CD14-positive monocyte (primary cell): ENCODE results near the gene ATP11A. TPM values are rescaled to one million over a fixed set of nuclear protein-coding genes. Genes with fewer than 3 reads are reported as not detected.

Experiments
- DNase-seq, 3 donors: peaks; one replicate each; pipeline ENCODE4 v3.0.0-alpha.2; 2011 to 2022
- H2AFZ ChIP-seq: 2 replicates; pipeline ENCODE4 v1.6.0; 2012; ENCODE audit warnings: mild to moderate bottlenecking, low read depth, low read length, inconsistent platforms; ENCODE audit not compliant: insufficient read depth, poor library complexity, severe bottlenecking
- H3K27ac ChIP-seq, 2 donors: 1 replicate in 1 of 2; 2 replicates in 1 of 2; pipeline ENCODE4 v1.5.1; 2012 to 2013; ENCODE audit warnings: low read length in 2 of 2, control low read depth in 1 of 2, inconsistent platforms in 1 of 2, low read depth in 1 of 2, mild to moderate bottlenecking in 1 of 2
- H3K27me3 ChIP-seq, 2 donors: one replicate each; pipeline versions ENCODE4 v1.6.0 to v1.6.1; 2011 to 2013; ENCODE audit warnings: low read length in 2 of 2; ENCODE audit not compliant: control insufficient read depth in 2 of 2, insufficient read depth in 2 of 2
- H3K36me3 ChIP-seq, 2 donors: replicated peaks in 1 of 2; 1 replicate in 1 of 2; 2 replicates in 1 of 2; pipeline versions ENCODE4 v1.5.1 to v1.6.1; 2012 to 2013; ENCODE audit warnings: low read length in 2 of 2, control low read depth in 1 of 2, inconsistent platforms in 1 of 2, mild to moderate bottlenecking in 1 of 2; ENCODE audit not compliant: insufficient read depth in 2 of 2, control insufficient read depth in 1 of 2
- H3K4me1 ChIP-seq, 2 donors: 1 replicate in 1 of 2; 2 replicates in 1 of 2; pipeline versions ENCODE4 v1.5.1 to v1.6.1; 2012 to 2013; ENCODE audit warnings: low read length in 2 of 2, control low read depth in 1 of 2, inconsistent platforms in 1 of 2, mild to moderate bottlenecking in 1 of 2, moderate library complexity in 1 of 2; ENCODE audit not compliant: insufficient read depth in 2 of 2, control insufficient read depth in 1 of 2
- H3K4me2 ChIP-seq: replicated peaks from 2 replicates; pipeline ENCODE3; 2012; ENCODE audit warnings: low read length, moderate library complexity, mild to moderate bottlenecking; ENCODE audit not compliant: poor library complexity, severe bottlenecking; ENCODE audit errors: extremely low read depth
- H3K4me3 ChIP-seq, 3 experiments: fragments of 200-600 bp in 1 of 3; sonication (generic) in 1 of 3; replicated peaks in 1 of 3; 1 replicate in 2 of 3; 2 replicates in 1 of 3; pipeline ENCODE4 v1.5.1; 2011 to 2013; ENCODE audit warnings: low read length in 3 of 3, mild to moderate bottlenecking in 3 of 3, control low read depth in 2 of 3, low read depth in 2 of 3, inconsistent platforms in 1 of 3, moderate library complexity in 1 of 3
- H3K79me2 ChIP-seq: 2 replicates; pipeline ENCODE4 v1.6.0; 2012; ENCODE audit warnings: mild to moderate bottlenecking, control low read depth, inconsistent platforms, low read length, moderate library complexity; ENCODE audit not compliant: insufficient read depth
- H3K9ac ChIP-seq: 2 replicates; pipeline ENCODE4 v1.6.0; 2017; ENCODE audit warnings: low read length, mild to moderate bottlenecking; ENCODE audit not compliant: insufficient read depth, poor library complexity, severe bottlenecking
- H3K9me3 ChIP-seq, 2 donors: replicated peaks in 1 of 2; 1 replicate in 1 of 2; 2 replicates in 1 of 2; pipeline versions ENCODE4 v1.5.1 to v1.6.1; 2012 to 2013; ENCODE audit warnings: low read length in 2 of 2, control low read depth in 1 of 2; ENCODE audit not compliant: control insufficient read depth in 1 of 2, insufficient read depth in 1 of 2
- H4K20me1 ChIP-seq: 2 replicates; pipeline ENCODE4 v1.6.0; 2012; ENCODE audit warnings: mild to moderate bottlenecking, low read length, control low read depth, moderate library complexity; ENCODE audit not compliant: insufficient read depth
- H3K27ac Mint-ChIP-seq, 7 donors: one replicate each; pipeline ENCODE4 v1.8.0; 2020; ENCODE audit warnings: mild to moderate bottlenecking in 7 of 7, mixed read lengths in 7 of 7, moderate library complexity in 6 of 7, inconsistent platforms in 2 of 7
- H3K27me3 Mint-ChIP-seq, 3 donors: one replicate each; pipeline ENCODE4 v1.8.0; 2021 to 2022; ENCODE audit warnings: low read depth in 3 of 3, mild to moderate bottlenecking in 3 of 3, mixed read lengths in 3 of 3, moderate library complexity in 3 of 3, inconsistent platforms in 1 of 3
- H3K36me3 Mint-ChIP-seq, 2 donors: one replicate each; pipeline ENCODE4 v1.8.0; 2020; ENCODE audit warnings: mixed read lengths in 2 of 2, inconsistent platforms in 1 of 2, mild to moderate bottlenecking in 1 of 2
- H3K4me1 Mint-ChIP-seq: one replicate; pipeline ENCODE4 v1.8.0; 2020; ENCODE audit warnings: mild to moderate bottlenecking, mixed read lengths
- H3K4me3 Mint-ChIP-seq, 2 donors: one replicate each; pipeline ENCODE4 v1.8.0; 2020; ENCODE audit warnings: mild to moderate bottlenecking in 2 of 2, mixed read lengths in 2 of 2, moderate library complexity in 1 of 2
- H3K9me3 Mint-ChIP-seq, 7 donors: one replicate each; pipeline ENCODE4 v1.8.0; 2020 to 2022; ENCODE audit warnings: mixed read lengths in 7 of 7, mild to moderate bottlenecking in 6 of 7, moderate library complexity in 6 of 7, inconsistent platforms in 2 of 7
- CTCF ChIP-seq: fragments of 200-600 bp; IDR thresholded peaks from one replicate; pipeline ENCODE4 v1.8.0; 2022; ENCODE audit warnings: antibody characterized with exemption, mild to moderate bottlenecking
- WGBS: methylation state at CpG from one replicate; pipeline ENCODE4 v1.1.5; 2013; ENCODE audit warnings: missing lambda C conversion rate; ENCODE audit not compliant: insufficient coverage; 5-methylcytosine and 5-hydroxymethylcytosine counted together
- intact Hi-C, 2 donors: fragments of 100-400 bp; cut with micrococcal nuclease; formaldehyde crosslinking; loops; one replicate each; pipeline versions ENCODE4 v1.15.0 to v1.15.1; 2023
- polyA plus RNA-seq, 3 donors: library from polyadenylated mRNA; depleted of rRNA in 1 of 3; unstranded in 2 of 3; stranded (reverse) in 1 of 3; fragments of 300-500 nt in 2 of 3; fragments of >200 nt in 1 of 3; fragmentation: Illumina TruSeq in 2 of 3; gene quantifications; 1 replicate in 2 of 3; 2 replicates in 1 of 3; pipeline ENCODE4 v1.2.3, GENCODE V29; 2012 to 2021

The ATP11A gene
- polyA plus RNA-seq, 3 donors = 7.2 to 45.4 (median 7.6) TPM

DNA sequence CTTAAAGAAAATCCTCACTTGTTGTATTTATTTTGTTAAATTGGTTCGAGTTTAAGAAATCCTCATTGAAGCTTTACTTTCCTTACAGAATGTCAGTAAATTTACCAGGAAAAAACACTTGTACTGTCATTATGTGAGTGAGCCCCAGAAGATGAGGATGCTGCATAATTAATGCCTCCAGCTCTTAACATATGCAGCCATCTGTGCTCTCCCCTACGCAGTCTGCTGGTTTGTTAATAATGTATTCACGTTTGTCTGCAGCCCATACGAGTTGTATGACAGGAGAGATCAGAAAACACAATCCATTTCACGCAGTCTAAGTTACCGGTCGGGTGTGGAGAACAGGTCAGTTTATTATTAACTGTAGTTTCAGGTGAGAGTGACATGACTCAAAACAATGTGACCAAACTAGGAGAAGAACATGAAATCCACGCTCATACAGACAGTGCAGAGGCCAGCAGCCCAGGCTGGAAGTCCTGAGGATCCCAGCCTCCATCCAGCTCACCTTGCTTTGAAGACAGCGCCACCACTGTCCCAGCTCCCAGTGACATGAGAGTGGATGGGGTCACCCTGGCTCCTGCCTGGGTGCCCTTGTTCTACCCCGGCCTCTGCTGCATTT is 19.8 kb upstream of the ATP11A start:
- H3K4me3 Mint-ChIP-seq = no peak overlapping the region
- 95% methylated on average over 7 of the region's 10 CpGs for WGBS
- Histone ChIP-seq H3K4me1 (no peaks in the 10 kb centered on the region), H3K27ac (no peak overlapping the region), H4K20me1 (no peaks in the 10 kb centered on the region), H3K79me2 (no peaks in the 10 kb centered on the region), H2AFZ (no peak overlapping the region), H3K9me3 (no peaks in the 10 kb centered on the region), H3K27me3 (no peaks in the 10 kb centered on the region), H3K9ac (no peak overlapping the region), H3K4me2 (no peak overlapping the region), H3K4me3 (no peak overlapping the region), H3K36me3 (no peaks in the 10 kb centered on the region)
- no peak for DNase-seq
- H3K27me3 Mint-ChIP-seq = peaks cover 7 to 8% (median 8%) of the 10 kb centered on the region in 3 donors
- no peak overlapping the region for H3K27ac Mint-ChIP-seq
- intact Hi-C loops = no loop called here
- H3K9me3 Mint-ChIP-seq = peaks cover 0 to 5% (median 0%) of the 10 kb centered on the region in 7 donors
- TF ChIP-seq CTCF = no peak
- no peaks in the 10 kb centered on the region for H3K36me3 Mint-ChIP-seq
- H3K4me1 Mint-ChIP-seq = peaks cover 11% of the 10 kb centered on the region

GRCh38 chr13:112670864-112671263 is 19.0 kb upstream of the ATP11A start:
- Histone ChIP-seq H4K20me1 (no peaks in the 10 kb centered on the region), H3K4me3 (no peak overlapping the region), H2AFZ (no peak overlapping the region), H3K79me2 (no peaks in the 10 kb centered on the region), H3K9me3 (no peaks in the 10 kb centered on the region), H3K4me2 (no peak overlapping the region), H3K4me1 (no peaks in the 10 kb centered on the region), H3K27ac (no peak overlapping the region), H3K27me3 (no peaks in the 10 kb centered on the region), H3K9ac (no peak overlapping the region), H3K36me3 (no peaks in the 10 kb centered on the region)
- WGBS = 76% methylated on average over 6 of the region's 9 CpGs
- no peak for TF ChIP-seq CTCF
- no peak for DNase-seq
- Mint-ChIP-seq H3K4me1 (peaks cover 11% of the 10 kb centered on the region), H3K27ac (no peak overlapping the region), H3K27me3 (peaks cover 7 to 8% (median 8%) of the 10 kb centered on the region in 3 donors), H3K36me3 (no peaks in the 10 kb centered on the region), H3K9me3 (peaks cover 0 to 5% (median 0%) of the 10 kb centered on the region in 7 donors), H3K4me3 (no peak overlapping the region)
- intact Hi-C loops = no loop called here
